NB4 (cell line): ENCODE measurements around the gene IQGAP1.

Experiments
- DNase-seq: peaks from one replicate; pipeline ENCODE4 v3.0.0; 2010; ENCODE audit warnings: low read depth
- H3K4me3 ChIP-seq: one replicate; pipeline ENCODE4 v1.5.1; 2011; ENCODE audit warnings: mild to moderate bottlenecking, low read depth, low read length, moderate library complexity
- MYC ChIP-seq: IDR thresholded peaks from 2 replicates; pipeline ENCODE4 v1.6.1; 2011; ENCODE audit warnings: low read depth, low read length
- POLR2A ChIP-seq: IDR thresholded peaks from 2 replicates; pipeline ENCODE4 v1.6.1; 2011; ENCODE audit warnings: mild to moderate bottlenecking; ENCODE audit not compliant: insufficient read length; ENCODE audit errors: extremely low read depth
- TF ChIP-seq, protein P1 (sequence below): IDR thresholded peaks from one replicate; pipeline ENCODE4 v1.5.1; 2012; ENCODE audit warnings: low read depth, low read length
- TF ChIP-seq, protein P2 (sequence below): IDR thresholded peaks from 2 replicates; pipeline ENCODE4 v1.6.1; 2011; ENCODE audit warnings: low read depth, low read length

The IQGAP1 gene

DNA sequence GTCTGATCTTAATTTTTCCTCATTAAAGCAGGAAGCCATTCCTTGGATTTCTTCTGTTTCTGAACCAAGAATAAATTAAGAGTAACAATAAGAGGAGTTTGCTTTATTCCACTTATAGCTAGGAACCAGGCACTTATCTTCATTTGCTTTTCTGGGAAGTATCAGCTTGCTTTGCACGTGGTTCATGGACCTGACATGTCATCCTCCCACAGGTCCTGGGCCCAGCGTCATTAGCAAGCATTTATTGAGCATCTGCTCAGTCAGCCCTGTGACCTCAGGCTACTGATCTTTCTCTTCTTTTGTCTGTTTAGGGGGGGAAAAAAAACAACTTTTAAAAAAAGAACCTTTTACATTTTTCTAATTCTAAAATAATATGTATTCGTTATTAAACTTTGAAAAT is 107.0 kb downstream of the IQGAP1 start:
- H3K4me3 ChIP-seq: no peak overlapping the region
- no peak for TF ChIP-seq MYC
- TF ChIP-seq POLR2A: no peak
- TF ChIP-seq, protein P1, sequence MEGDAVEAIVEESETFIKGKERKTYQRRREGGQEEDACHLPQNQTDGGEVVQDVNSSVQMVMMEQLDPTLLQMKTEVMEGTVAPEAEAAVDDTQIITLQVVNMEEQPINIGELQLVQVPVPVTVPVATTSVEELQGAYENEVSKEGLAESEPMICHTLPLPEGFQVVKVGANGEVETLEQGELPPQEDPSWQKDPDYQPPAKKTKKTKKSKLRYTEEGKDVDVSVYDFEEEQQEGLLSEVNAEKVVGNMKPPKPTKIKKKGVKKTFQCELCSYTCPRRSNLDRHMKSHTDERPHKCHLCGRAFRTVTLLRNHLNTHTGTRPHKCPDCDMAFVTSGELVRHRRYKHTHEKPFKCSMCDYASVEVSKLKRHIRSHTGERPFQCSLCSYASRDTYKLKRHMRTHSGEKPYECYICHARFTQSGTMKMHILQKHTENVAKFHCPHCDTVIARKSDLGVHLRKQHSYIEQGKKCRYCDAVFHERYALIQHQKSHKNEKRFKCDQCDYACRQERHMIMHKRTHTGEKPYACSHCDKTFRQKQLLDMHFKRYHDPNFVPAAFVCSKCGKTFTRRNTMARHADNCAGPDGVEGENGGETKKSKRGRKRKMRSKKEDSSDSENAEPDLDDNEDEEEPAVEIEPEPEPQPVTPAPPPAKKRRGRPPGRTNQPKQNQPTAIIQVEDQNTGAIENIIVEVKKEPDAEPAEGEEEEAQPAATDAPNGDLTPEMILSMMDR: no peak
- TF ChIP-seq, protein P2, sequence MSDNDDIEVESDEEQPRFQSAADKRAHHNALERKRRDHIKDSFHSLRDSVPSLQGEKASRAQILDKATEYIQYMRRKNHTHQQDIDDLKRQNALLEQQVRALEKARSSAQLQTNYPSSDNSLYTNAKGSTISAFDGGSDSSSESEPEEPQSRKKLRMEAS: no peak
- DNase-seq: no peak

DNA sequence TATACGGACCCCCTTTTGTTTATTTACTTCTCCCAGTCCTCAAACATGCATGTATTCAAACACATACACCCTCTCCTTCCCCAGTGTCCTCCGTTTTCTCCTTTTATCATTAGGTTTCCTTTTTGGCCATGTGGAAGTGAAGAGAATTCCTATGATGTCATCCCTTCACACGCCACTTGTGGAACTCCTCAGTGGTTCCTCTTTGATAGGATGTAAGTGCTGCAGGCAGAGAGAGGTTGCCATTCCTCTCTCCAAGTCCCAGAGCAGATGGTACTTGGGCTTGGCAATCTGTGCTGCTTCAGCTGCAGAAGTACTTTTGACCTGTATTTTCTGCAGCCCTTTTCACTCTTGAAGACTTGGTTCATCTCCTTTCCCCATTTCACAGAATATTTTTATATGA is 108.7 kb downstream of the IQGAP1 start:
- TF ChIP-seq POLR2A: no peak
- no peak for TF ChIP-seq MYC
- TF ChIP-seq, protein P1: no peak
- TF ChIP-seq, protein P2: no peak
- no peak overlapping the region for H3K4me3 ChIP-seq
- DNase-seq: no peak

DNA sequence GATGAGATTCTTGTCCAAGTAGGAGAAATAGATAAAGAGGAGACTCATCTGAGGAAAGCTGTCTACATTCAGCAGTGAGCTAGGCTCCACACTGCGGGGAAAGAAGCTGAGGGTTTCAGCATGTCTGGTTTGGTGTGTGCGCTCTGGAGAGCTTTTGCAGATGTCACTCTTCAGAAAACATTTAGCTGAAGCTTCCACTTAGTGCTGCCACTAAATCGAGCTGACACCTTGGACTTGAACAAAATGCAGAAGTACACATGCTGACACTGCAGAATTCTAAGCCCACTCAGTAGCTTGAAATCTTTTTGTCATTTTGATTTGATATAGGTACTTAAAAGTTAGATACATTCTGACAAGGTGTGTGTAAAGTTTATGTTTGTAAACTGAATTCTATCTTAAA is 109.3 kb downstream of the IQGAP1 start:
- DNase-seq: peak; percentile 22
- TF ChIP-seq, protein P2: no peak
- TF ChIP-seq MYC (no peak), POLR2A (no peak)
- TF ChIP-seq, protein P1: no peak

DNA sequence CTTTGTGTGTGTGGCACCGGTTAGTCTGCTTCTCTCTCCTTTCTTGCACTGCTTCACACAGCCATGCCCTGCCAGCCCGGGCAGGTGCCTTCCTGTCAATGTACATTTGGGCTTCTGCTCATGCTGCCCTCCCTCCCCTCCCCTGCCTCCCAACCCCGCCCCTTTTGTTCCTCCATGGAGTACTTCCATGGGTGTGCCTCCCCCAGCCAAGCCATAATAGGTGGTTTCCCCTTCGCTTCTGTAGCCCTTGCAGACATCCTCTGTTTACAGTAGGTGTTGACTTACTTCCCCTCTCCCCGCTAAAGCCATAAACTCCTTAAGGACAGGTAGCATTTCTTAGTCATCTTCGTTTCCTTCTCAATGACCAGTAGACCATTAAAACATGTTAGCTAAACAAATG is 109.9 kb downstream of the IQGAP1 start:
- TF ChIP-seq, protein P2: no peak
- TF ChIP-seq POLR2A (no peak), MYC (no peak)
- TF ChIP-seq, protein P1: no peak
- no peak overlapping the region for H3K4me3 ChIP-seq
- no peak for DNase-seq

More for the DNA sequence above, 109.3 kb downstream of the IQGAP1 start:
- no peak overlapping the region for H3K4me3 ChIP-seq

DNA sequence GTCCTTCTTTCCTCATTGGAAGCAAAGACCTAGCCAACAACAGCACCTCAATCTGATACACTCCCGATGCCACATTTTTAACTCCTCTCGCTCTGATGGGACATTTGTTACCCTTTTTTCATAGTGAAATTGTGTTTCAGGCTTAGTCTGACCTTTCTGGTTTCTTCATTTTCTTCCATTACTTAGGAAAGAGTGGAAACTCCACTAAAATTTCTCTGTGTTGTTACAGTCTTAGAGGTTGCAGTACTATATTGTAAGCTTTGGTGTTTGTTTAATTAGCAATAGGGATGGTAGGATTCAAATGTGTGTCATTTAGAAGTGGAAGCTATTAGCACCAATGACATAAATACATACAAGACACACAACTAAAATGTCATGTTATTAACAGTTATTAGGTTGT is 112.1 kb downstream of the IQGAP1 start:
- DNase-seq: no peak

More for the DNA sequence above, 112.1 kb downstream of the IQGAP1 start:
- H3K4me3 ChIP-seq: no peak overlapping the region
- TF ChIP-seq, protein P2: no peak
- TF ChIP-seq MYC (no peak), POLR2A (no peak)
- TF ChIP-seq, protein P1: no peak
